T-helper 1 cell treated with Interleukin-12 subunit alpha and Interleukin-12 subunit beta and Interleukin-4 antibody, amounts not matched to agents 30 μg/mL and 1 μg/mL, for 36 hours (primary cell): ENCODE measurements around the gene DBNL.

ENCODE experiments used
- H3K27ac Mint-ChIP-seq: one replicate; pipeline ENCODE4 v1.8.0; 2021; ENCODE audit warnings: mild to moderate bottlenecking, mixed read lengths
- H3K27me3 Mint-ChIP-seq: one replicate; pipeline ENCODE4 v1.8.0; 2021; ENCODE audit warnings: low read depth, mixed read lengths
- H3K36me3 Mint-ChIP-seq: one replicate; pipeline ENCODE4 v1.8.0; 2021; ENCODE audit warnings: low read depth, mixed read lengths
- H3K4me1 Mint-ChIP-seq: one replicate; pipeline ENCODE4 v1.8.0; 2021; ENCODE audit warnings: low read depth, mixed read lengths
- H3K4me3 Mint-ChIP-seq: one replicate; pipeline ENCODE4 v1.8.0; 2021; ENCODE audit warnings: mild to moderate bottlenecking, moderate library complexity, mixed read lengths
- H3K9me3 Mint-ChIP-seq: one replicate; pipeline ENCODE4 v1.8.0; 2021; ENCODE audit warnings: mixed read lengths

Gene DBNL

GRCh38 chr7:44052771-44053365, 8.4 kb downstream of the DBNL start:
- peaks cover 37% of the 10 kb centered on the region for H3K4me1 Mint-ChIP-seq
- H3K27ac Mint-ChIP-seq = no peak overlapping the region
- H3K9me3 Mint-ChIP-seq = no peaks in the 10 kb centered on the region

GRCh38 chr7:44056681-44057080, 12.2 kb downstream of the DBNL start:
- Mint-ChIP-seq H3K36me3 (peaks cover 40% of the 10 kb centered on the region), H3K4me1 (peaks cover 10% of the 10 kb centered on the region), H3K27ac (no peak overlapping the region), H3K4me3 (no peak overlapping the region), H3K9me3 (no peaks in the 10 kb centered on the region), H3K27me3 (no peaks in the 10 kb centered on the region)

More at GRCh38 chr7:44052771-44053365, 8.4 kb downstream of the DBNL start:
- peaks cover 34% of the 10 kb centered on the region for H3K36me3 Mint-ChIP-seq
- H3K27me3 Mint-ChIP-seq = no peaks in the 10 kb centered on the region
- no peak overlapping the region for H3K4me3 Mint-ChIP-seq

GRCh38 chr7:44057181-44057848, 12.8 kb downstream of the DBNL start:
- H3K36me3 Mint-ChIP-seq = peaks cover 40% of the 10 kb centered on the region
- H3K4me1 Mint-ChIP-seq = peaks cover 6% of the 10 kb centered on the region
- H3K4me3 Mint-ChIP-seq = no peak overlapping the region
- H3K9me3 Mint-ChIP-seq = no peaks in the 10 kb centered on the region
- H3K27me3 Mint-ChIP-seq = no peaks in the 10 kb centered on the region
- H3K27ac Mint-ChIP-seq = no peak overlapping the region

GRCh38 chr7:44057849-44058758, 13.6 kb downstream of the DBNL start:
- no peak overlapping the region for H3K4me3 Mint-ChIP-seq
- H3K27me3 Mint-ChIP-seq = no peaks in the 10 kb centered on the region
- peaks cover 6% of the 10 kb centered on the region for H3K4me1 Mint-ChIP-seq
- no peaks in the 10 kb centered on the region for H3K9me3 Mint-ChIP-seq
- no peak overlapping the region for H3K27ac Mint-ChIP-seq
- H3K36me3 Mint-ChIP-seq = peaks cover 36% of the 10 kb centered on the region

- Mint-ChIP-seq H3K4me3 (no peak overlapping the region), H3K4me1 (peaks cover 6% of the 10 kb centered on the region), H3K9me3 (no peaks in the 10 kb centered on the region), H3K27ac (no peak overlapping the region), H3K36me3 (peaks cover 37% of the 10 kb centered on the region), H3K27me3 (no peaks in the 10 kb centered on the region)
These were observed 14.3 kb downstream of the DBNL start for GRCh38 chr7:44058759-44059218.

- H3K36me3 Mint-ChIP-seq = peaks cover 37% of the 10 kb centered on the region
These were observed 15.0 kb downstream of the DBNL start for GRCh38 chr7:44059219-44060090.

GRCh38 chr7:44060091-44060947, 15.8 kb downstream of the DBNL start:
- H3K9me3 Mint-ChIP-seq = no peaks in the 10 kb centered on the region
- no peak overlapping the region for H3K27ac Mint-ChIP-seq
- peaks cover 2% of the 10 kb centered on the region for H3K4me1 Mint-ChIP-seq
- H3K36me3 Mint-ChIP-seq = peaks cover 34% of the 10 kb centered on the region
- H3K4me3 Mint-ChIP-seq = no peak overlapping the region
- H3K27me3 Mint-ChIP-seq = no peaks in the 10 kb centered on the region

More at GRCh38 chr7:44059219-44060090, 15.0 kb downstream of the DBNL start:
- no peaks in the 10 kb centered on the region for H3K9me3 Mint-ChIP-seq
- H3K4me1 Mint-ChIP-seq = peaks cover 6% of the 10 kb centered on the region
- no peak overlapping the region for H3K27ac Mint-ChIP-seq
- H3K27me3 Mint-ChIP-seq = no peaks in the 10 kb centered on the region
- H3K4me3 Mint-ChIP-seq = no peak overlapping the region

GRCh38 chr7:44060948-44061644, 16.6 kb downstream of the DBNL start:
- peaks cover 29% of the 10 kb centered on the region for H3K36me3 Mint-ChIP-seq
- no peaks in the 10 kb centered on the region for H3K4me1 Mint-ChIP-seq
- H3K9me3 Mint-ChIP-seq = no peaks in the 10 kb centered on the region
- no peak overlapping the region for H3K4me3 Mint-ChIP-seq
- H3K27ac Mint-ChIP-seq = no peak overlapping the region
- H3K27me3 Mint-ChIP-seq = no peaks in the 10 kb centered on the region

GRCh38 chr7:44061645-44062179, 17.2 kb downstream of the DBNL start:
- peaks cover 27% of the 10 kb centered on the region for H3K36me3 Mint-ChIP-seq
- H3K4me1 Mint-ChIP-seq = peaks cover under 1% of the 10 kb centered on the region
- no peak overlapping the region for H3K4me3 Mint-ChIP-seq
- no peaks in the 10 kb centered on the region for H3K27me3 Mint-ChIP-seq
- no peaks in the 10 kb centered on the region for H3K9me3 Mint-ChIP-seq
- no peak overlapping the region for H3K27ac Mint-ChIP-seq

GRCh38 chr7:44062180-44062902, 17.8 kb downstream of the DBNL start:
- Mint-ChIP-seq H3K27ac (no peak overlapping the region), H3K9me3 (no peaks in the 10 kb centered on the region), H3K27me3 (no peaks in the 10 kb centered on the region), H3K4me3 (no peak overlapping the region), H3K4me1 (peaks cover 3% of the 10 kb centered on the region), H3K36me3 (peaks cover 25% of the 10 kb centered on the region)

- Mint-ChIP-seq H3K27ac (no peak overlapping the region), H3K4me1 (peaks cover 3% of the 10 kb centered on the region), H3K27me3 (no peaks in the 10 kb centered on the region), H3K4me3 (no peak overlapping the region), H3K36me3 (peaks cover 22% of the 10 kb centered on the region), H3K9me3 (no peaks in the 10 kb centered on the region)
These were observed 18.4 kb downstream of the DBNL start for GRCh38 chr7:44062903-44063295.

- Mint-ChIP-seq H3K27me3 (no peaks in the 10 kb centered on the region), H3K36me3 (peaks cover 17% of the 10 kb centered on the region), H3K9me3 (no peaks in the 10 kb centered on the region), H3K27ac (no peak overlapping the region), H3K4me1 (peaks cover 3% of the 10 kb centered on the region), H3K4me3 (no peak overlapping the region)
These were observed 19.0 kb downstream of the DBNL start for GRCh38 chr7:44063547-44063893.
